OCI-LY7 (cell line): ENCODE results near the gene MAP7D3. TPM values are rescaled to one million over a fixed set of nuclear protein-coding genes. Genes with fewer than 3 reads are reported as not detected.
"Not testable (repeated sequence)": the region's sequence is repeated elsewhere in the genome, so short reads cannot be mapped to it uniquely, and the experiment has no call there.

Experiments
- Bru-seq: library from RNA; stranded (reverse); fragments of 400-500 nt; gene quantifications from one replicate; lab custom pipeline; 2021; lab: Mats Ljungman, UMichigan
- BruChase-seq, 2 experiments: library from RNA; stranded (reverse); fragments of 400-500 nt; gene quantifications; one replicate each; lab custom pipeline; 2021; lab: Mats Ljungman, UMichigan
- BruUV-seq: library from RNA; stranded (reverse); fragments of 400-500 nt; replicated peaks from 2 replicates; lab custom pipeline; 2021; lab: Mats Ljungman, UMichigan
- CTCF ChIA-PET: fragments of 300-600 bp; sonication (Branson Sonifier 250); formaldehyde crosslinking; loops from one replicate; lab custom pipeline; 2022; ENCODE audit warnings: antibody characterized with exemption; ENCODE audit not compliant: unreplicated experiment; lab: Charles Lee
- POLR2A ChIA-PET: fragments of 300-600 bp; sonication (Branson Sonifier 250); formaldehyde crosslinking; loops from one replicate; lab custom pipeline; 2022; ENCODE audit warnings: antibody characterized with exemption; lab: Charles Lee
- DNase-seq: peaks from one replicate; pipeline ENCODE4 v3.0.0-alpha.2; 2015; ENCODE audit warnings: low spot score
- H2AFZ ChIP-seq: fragments of 200-600 bp; sonication (generic), shearing (Covaris generic); 2 replicates; pipeline ENCODE4 v1.6.1; 2014; ENCODE audit warnings: mild to moderate bottlenecking, antibody characterized with exemption, low read length, moderate library complexity
- H3K27ac ChIP-seq: fragments of 200-600 bp; sonication (generic); 2 replicates; pipeline ENCODE4 v1.5.1; 2014; ENCODE audit warnings: mixed run types, low read depth, mild to moderate bottlenecking, moderate library complexity, low read length, inconsistent platforms; ENCODE audit not compliant: poor library complexity, severe bottlenecking
- H3K36me3 ChIP-seq: fragments of 200-600 bp; sonication (generic); 2 replicates; pipeline ENCODE4 v1.6.1; 2014; ENCODE audit warnings: mild to moderate bottlenecking, antibody characterized with exemption, low read length, moderate library complexity, mixed read lengths; ENCODE audit not compliant: insufficient read depth
- H3K4me1 ChIP-seq: fragments of 200-600 bp; sonication (generic); 2 replicates; pipeline ENCODE4 v1.5.1; 2014; ENCODE audit warnings: mild to moderate bottlenecking, low read length; ENCODE audit not compliant: insufficient read depth, poor library complexity, severe bottlenecking
- H3K4me2 ChIP-seq: fragments of 200-600 bp; sonication (generic); 2 replicates; pipeline ENCODE4 v1.6.1; 2014; ENCODE audit warnings: mild to moderate bottlenecking, low read length
- H3K4me3 ChIP-seq: fragments of 200-600 bp; sonication (generic); 2 replicates; pipeline ENCODE4 v1.5.1; 2014; ENCODE audit warnings: mild to moderate bottlenecking, low read depth, low read length; ENCODE audit not compliant: poor library complexity, severe bottlenecking
- H3K79me2 ChIP-seq: fragments of 200-600 bp; sonication (generic); 2 replicates; pipeline ENCODE4 v1.6.1; 2016; ENCODE audit warnings: low read depth, mild to moderate bottlenecking, low read length, moderate library complexity, mixed read lengths; ENCODE audit not compliant: insufficient read depth
- H3K9me2 ChIP-seq: fragments of 200-600 bp; sonication (generic); 2 replicates; pipeline ENCODE4 v1.6.1; 2016; ENCODE audit warnings: mild to moderate bottlenecking, low read length, mixed read lengths; ENCODE audit not compliant: insufficient read depth
- H3K9me3 ChIP-seq: fragments of 200-600 bp; sonication (generic); 2 replicates; pipeline ENCODE4 v1.6.1; 2014; ENCODE audit warnings: mild to moderate bottlenecking, mixed run types, low read length, mixed read lengths
- H4K20me1 ChIP-seq: fragments of 200-600 bp; sonication (generic); 2 replicates; pipeline ENCODE4 v1.6.1; 2014; ENCODE audit warnings: mild to moderate bottlenecking, antibody characterized with exemption, low read length, moderate library complexity, mixed read lengths; ENCODE audit not compliant: insufficient read depth
- CTCF ChIP-seq: fragments of 200-600 bp; sonication (generic); conservative IDR thresholded peaks from 2 replicates; pipeline ENCODE4 v1.5.1; 2014; ENCODE audit warnings: mild to moderate bottlenecking, antibody characterized with exemption, low read length, moderate library complexity, mixed read lengths
- EZH2phosphoT487 ChIP-seq: fragments of 200-600 bp; sonication (generic); IDR thresholded peaks from 2 replicates; pipeline ENCODE4 v1.6.1; 2018; ENCODE audit warnings: low read depth, borderline replicate concordance, mild to moderate bottlenecking, mixed run types, antibody characterized with exemption, low read length, moderate library complexity, mixed read lengths
- intact Hi-C: fragments of 100-400 bp; cut with micrococcal nuclease; formaldehyde crosslinking; loops from one replicate; pipeline ENCODE4 v1.10.0; 2022; ENCODE audit not compliant: unreplicated experiment
- long read RNA-seq: library from polyadenylated mRNA; stranded (forward); transcript quantifications from one replicate; pipeline ENCODE4 v2.0.0, GENCODE V29; 2022
- total RNA-seq, 2 experiments: library from RNA; depleted of rRNA in 1 of 2; stranded (reverse); fragments of >200 nt in 1 of 2; shearing (Covaris generic) in 1 of 2; gene quantifications; 2 replicates each; pipeline ENCODE4 v1.2.3, GENCODE V29; 2014 to 2022

Gene MAP7D3
- total RNA-seq (2014; rRNA removed; shearing (Covaris generic)) (7.7 and 11.9 TPM in 2 replicates), total RNA-seq (2022) (15.6 and 16.5 TPM in 2 replicates), Bru-seq, nascent RNA (percentile 58 among the genes with signal in this experiment), BruChase-seq, experiment 1, labeled RNA remaining after a 6-hour chase (percentile 56 among the genes with signal in this experiment), BruChase-seq, experiment 2, labeled RNA remaining after a 2-hour chase (percentile 62 among the genes with signal in this experiment)
- long read RNA-seq, full-length matches to known transcripts: 19 of 28 reads
- long read RNA-seq, partial matches to known transcripts: 0 of 28 reads
- long read RNA-seq, other reads (novel, unspliced or antisense): 9 of 28 reads

DNA sequence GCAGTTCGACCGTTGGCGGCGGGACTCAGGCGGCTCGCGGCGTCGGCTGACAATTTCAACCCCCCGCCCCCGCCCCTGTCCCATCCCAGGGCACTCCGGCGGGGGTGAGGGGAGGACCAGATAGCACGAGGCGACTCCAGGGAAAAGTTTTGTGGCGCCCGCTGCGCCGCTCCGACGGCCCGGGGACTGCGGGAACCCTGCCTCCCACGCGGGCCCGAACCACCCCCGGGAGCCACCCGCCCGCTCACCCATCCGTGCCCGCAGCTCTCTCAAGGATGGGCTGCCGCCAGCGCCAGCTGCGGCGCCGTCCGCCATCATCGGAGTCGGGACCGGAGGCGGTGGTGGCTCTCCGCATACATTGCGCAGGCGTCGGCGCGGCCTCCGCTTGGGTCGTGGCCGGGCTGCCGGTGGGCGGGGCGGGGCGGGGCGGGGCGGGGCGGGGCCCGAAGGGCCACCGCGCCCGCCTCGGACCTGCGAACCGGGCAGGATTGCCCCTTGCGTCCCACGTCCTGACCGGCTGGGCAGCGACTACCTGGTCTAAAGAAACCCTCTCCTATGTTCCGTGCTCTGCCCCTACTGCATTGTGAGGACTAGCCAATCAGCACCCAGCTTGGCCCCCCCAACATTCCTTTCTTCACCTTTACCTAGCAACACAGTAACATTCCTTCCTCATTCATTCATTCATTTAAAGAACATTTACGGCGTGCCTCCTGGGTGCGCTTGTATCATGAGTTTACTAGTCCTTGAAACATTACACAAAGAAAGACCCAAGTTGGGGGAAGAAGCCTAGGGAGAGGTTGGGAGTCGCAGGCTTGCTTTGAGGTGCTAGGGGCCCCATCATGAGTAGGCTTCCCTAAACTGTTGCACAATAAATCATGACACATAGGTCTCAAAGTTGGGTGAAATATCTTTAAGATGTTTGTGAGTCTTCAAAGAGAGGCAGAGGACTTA is at the start of gene MAP7D3:
MAP7D3 (minus strand) TSS at position 360 of the 951 bp plus-strand sequence; CDS start at position 318, 42 bp downstream.
- no peak within 1 kb of the TSS for H3K27ac ChIP-seq
- ChIA-PET CTCF (no interaction called here), POLR2A (interaction anchor here (0.6 kb wide), 1 partner anchor 94 kb away, joined by 3 read pairs; no protein-coding TSS in a partner anchor)
- no TSS peak for BruUV-seq
- no peaks in the 10 kb centered on the region; the same call in 1 of the 2 replicates for H4K20me1 ChIP-seq
- no peaks in the 10 kb centered on the region for H3K9me2 ChIP-seq
- peak within 1 kb of the TSS; percentile 83 for H3K4me2 ChIP-seq
- no peaks in the 10 kb centered on the region for H3K79me2 ChIP-seq
- peaks cover 9% of the 10 kb centered on the region for H3K4me1 ChIP-seq
- H2AFZ ChIP-seq: peak within 1 kb of the TSS; percentile 86
- H3K9me3 ChIP-seq: no peaks in the 10 kb centered on the region
- no peaks in the 10 kb centered on the region for H3K36me3 ChIP-seq
- H3K4me3 ChIP-seq: peak within 1 kb of the TSS; percentile 90
- DNase-seq: peak; percentile 76
- intact Hi-C loops: no loop called here
- TF ChIP-seq CTCF: no peak
- no peak for TF ChIP-seq EZH2phosphoT487

DNA sequence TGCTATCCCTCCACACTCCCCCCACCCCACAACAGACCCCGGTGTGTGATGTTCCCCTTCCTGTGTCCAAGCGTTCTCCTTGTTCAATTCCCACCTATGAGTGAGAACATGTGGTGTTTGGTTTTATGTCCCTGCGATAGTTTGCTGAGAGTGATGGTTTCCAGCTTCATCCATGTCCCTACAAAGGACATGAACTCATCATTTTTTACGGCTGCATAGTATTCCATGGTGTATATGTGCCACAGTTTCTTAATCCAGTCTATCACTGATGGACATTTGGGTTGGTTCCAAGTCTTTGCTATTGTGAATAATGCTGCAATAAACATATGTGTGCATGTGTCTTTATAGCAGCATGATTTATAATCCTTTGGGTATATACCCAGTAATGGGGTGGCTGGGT is 49.5 kb upstream of the MAP7D3 start, which contains the start of gene ADGRG4:
ADGRG4 (plus strand) TSS at position 243 of the 400 bp plus-strand sequence. CDS start 7,815 bp downstream, outside the sequence.
- H4K20me1 ChIP-seq, H3K36me3 ChIP-seq, intact Hi-C loops, H3K9me3 ChIP-seq, H2AFZ ChIP-seq, H3K9me2 ChIP-seq, DNase-seq, BruUV-seq, H3K4me1 ChIP-seq, CTCF ChIA-PET, H3K27ac ChIP-seq, H3K4me3 ChIP-seq, H3K79me2 ChIP-seq, H3K4me2 ChIP-seq, POLR2A ChIA-PET: not testable (repeated sequence)

- Histone ChIP-seq H3K4me3 (no peak overlapping the region), H2AFZ (no peak overlapping the region), H3K36me3 (no peaks in the 10 kb centered on the region), H3K27ac (no peak overlapping the region), H3K79me2 (no peaks in the 10 kb centered on the region), H3K9me3 (no peaks in the 10 kb centered on the region), H4K20me1 (no peaks in the 10 kb centered on the region), H3K4me2 (no peak overlapping the region), H3K4me1 (no peaks in the 10 kb centered on the region), H3K9me2 (no peaks in the 10 kb centered on the region)
- ChIA-PET CTCF (no interaction called here), POLR2A (no interaction called here)
- intact Hi-C loops: no loop called here
- DNase-seq: no peak
- BruUV-seq: no TSS peak
- TF ChIP-seq CTCF: no peak
- no peak for TF ChIP-seq EZH2phosphoT487
Observed at GRCh38 chrX:136295380-136295779, 44.2 kb upstream of the MAP7D3 start.
